PC-3 (cell line): ENCODE measurements around the gene ZNF462. TPM values are rescaled to one million over a fixed set of nuclear protein-coding genes. Genes with fewer than 3 reads are reported as not detected.

Experiments used
- ATAC-seq: fragments of 200-7000 bp; cut with Tn5 transposase; 2 replicates; pipeline ENCODE4 v1.9.1; 2020; ENCODE audit warnings: mild to moderate bottlenecking, moderate library complexity
- BruUV-seq: library from RNA; stranded (reverse); fragments of 400-500 nt; replicated peaks from 2 replicates; lab custom pipeline; 2021; lab: Mats Ljungman, UMichigan
- CTCF ChIA-PET: fragments of 300-600 bp; sonication (Branson Sonifier 250); formaldehyde crosslinking; loops from one replicate; lab custom pipeline; 2022; ENCODE audit warnings: antibody characterized with exemption; lab: Charles Lee
- POLR2A ChIA-PET: fragments of 300-600 bp; sonication (Branson Sonifier 250); formaldehyde crosslinking; loops from one replicate; lab custom pipeline; 2022; ENCODE audit warnings: antibody characterized with exemption; ENCODE audit not compliant: unreplicated experiment; lab: Charles Lee
- DNase-seq: peaks from one replicate; pipeline ENCODE4 v3.0.0-alpha.2; 2015
- H2AFZ ChIP-seq: fragments of 300-600 bp; sonication (generic); 2 replicates; pipeline ENCODE4 v1.6.0; 2016; ENCODE audit warnings: antibody characterized with exemption, low read length
- H3F3A ChIP-seq: fragments of 300-600 bp; sonication (generic); one replicate; pipeline ENCODE4 v1.6.0; 2017; ENCODE audit warnings: antibody characterized with exemption, low read length, control low read depth, mild to moderate bottlenecking; ENCODE audit not compliant: unreplicated experiment
- H3K27ac ChIP-seq: fragments of 300-600 bp; sonication (generic); 2 replicates; pipeline ENCODE4 v1.5.1; 2016; ENCODE audit warnings: mild to moderate bottlenecking, low read length
- H3K27me3 ChIP-seq: fragments of 300-600 bp; sonication (generic); 2 replicates; pipeline ENCODE4 v1.6.1; 2016; ENCODE audit warnings: low read length, mixed read lengths
- H3K36me3 ChIP-seq: fragments of 300-600 bp; sonication (generic); 2 replicates; pipeline ENCODE4 v1.6.1; 2016; ENCODE audit warnings: low read depth, mixed run types, low read length, mixed read lengths
- H3K4me1 ChIP-seq: fragments of 300-600 bp; sonication (generic); 2 replicates; pipeline ENCODE4 v1.5.1; 2016; ENCODE audit warnings: low read length; ENCODE audit not compliant: insufficient read depth
- H3K4me2 ChIP-seq: fragments of 300-600 bp; sonication (generic); 2 replicates; pipeline ENCODE4 v1.6.0; 2016; ENCODE audit warnings: low read length
- H3K4me3 ChIP-seq: fragments of 300-600 bp; sonication (generic); 2 replicates; pipeline ENCODE4 v1.5.1; 2016; ENCODE audit warnings: mild to moderate bottlenecking, low read length, mixed read lengths
- H3K79me2 ChIP-seq: fragments of 300-600 bp; sonication (generic); 2 replicates; pipeline ENCODE4 v1.6.1; 2017; ENCODE audit warnings: low read length, mixed read lengths
- H3K9ac ChIP-seq: fragments of 300-600 bp; sonication (generic); 2 replicates; pipeline ENCODE4 v1.6.0; 2016; ENCODE audit warnings: mild to moderate bottlenecking, low read length
- H3K9me2 ChIP-seq: fragments of 300-600 bp; sonication (generic); replicated peaks from 2 replicates; pipeline ENCODE4 v1.6.1; 2016; ENCODE audit warnings: mixed run types, low read length, mixed read lengths
- H3K9me3 ChIP-seq: fragments of 300-600 bp; sonication (generic); 2 replicates; pipeline ENCODE4 v1.6.1; 2016; ENCODE audit warnings: low read length, mixed read lengths
- H4K20me1 ChIP-seq: fragments of 300-600 bp; sonication (generic); 2 replicates; pipeline ENCODE4 v1.6.1; 2016; ENCODE audit warnings: low read length, mixed read lengths
- EZH2 ChIP-seq: fragments of 300-600 bp; sonication (generic); IDR thresholded peaks from one replicate; pipeline ENCODE4 v1.6.1; 2017; ENCODE audit warnings: antibody characterized with exemption, mild to moderate bottlenecking, low read length; ENCODE audit not compliant: unreplicated experiment
- EZH2phosphoT487 ChIP-seq: fragments of 300-600 bp; sonication (generic); IDR thresholded peaks from 2 replicates; pipeline ENCODE4 v1.6.1; 2018; ENCODE audit warnings: mild to moderate bottlenecking, antibody characterized with exemption, low read length, borderline replicate concordance
- intact Hi-C: fragments of 100-400 bp; cut with micrococcal nuclease; formaldehyde crosslinking; loops from 2 replicates; pipeline ENCODE4 v1.9.0; 2023
- total RNA-seq: library from RNA; depleted of rRNA; stranded (reverse); fragments of >200 nt; gene quantifications from 2 replicates; pipeline ENCODE4 v1.2.3, GENCODE V29; 2014
- TF ChIP-seq, protein P1 (sequence below): fragments of 300-600 bp; sonication (generic); conservative IDR thresholded peaks from 2 replicates; pipeline ENCODE4 v1.5.1; 2017; ENCODE audit warnings: antibody characterized with exemption, low read depth, mild to moderate bottlenecking, low read length

The ZNF462 gene
- total RNA-seq, 1 experiment from 2014 or later, result 21.2 TPM

DNA sequence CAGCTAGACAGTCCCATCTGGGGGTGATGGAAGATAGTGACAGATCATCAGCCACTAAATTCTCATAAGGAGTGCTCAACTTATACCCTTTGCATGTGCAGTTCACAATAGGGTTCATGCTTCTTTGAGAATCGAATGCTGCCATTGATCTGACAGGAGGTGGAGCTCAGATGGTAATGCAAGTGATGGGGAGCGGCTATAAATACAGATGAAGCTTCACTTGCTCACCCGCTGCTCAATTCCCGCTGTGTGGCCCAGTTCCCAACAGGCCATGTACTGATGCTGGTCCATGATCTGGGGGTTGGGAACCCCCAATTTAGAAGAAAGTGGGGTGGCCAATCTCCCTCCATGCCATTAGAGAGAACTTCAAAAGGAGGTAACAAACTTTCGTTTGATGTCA is 44.9 kb upstream of the ZNF462 start:
- H3K27me3 ChIP-seq, result no peaks in the 10 kb centered on the region

DNA sequence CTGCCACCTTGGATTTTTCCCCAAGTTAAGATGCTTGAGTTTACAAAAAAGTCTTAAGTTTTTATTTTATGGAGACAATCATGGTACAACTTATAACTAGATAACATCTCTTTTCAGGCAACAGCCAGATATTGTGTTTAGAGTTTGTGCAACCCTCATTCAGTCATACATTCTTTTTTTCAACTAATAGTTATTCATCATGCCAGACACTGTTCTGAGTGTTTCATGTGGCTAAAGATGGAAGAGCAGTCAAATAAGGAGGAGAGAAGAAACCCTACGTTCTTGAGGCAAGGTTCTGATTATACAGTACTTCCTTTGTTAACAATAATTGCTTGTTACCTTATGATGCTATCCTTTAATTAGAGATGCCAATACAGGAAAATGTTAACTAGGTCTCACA is 42.1 kb upstream of the ZNF462 start:
- Histone ChIP-seq H4K20me1 (no peaks in the 10 kb centered on the region), H3K9me2 (no peaks in the 10 kb centered on the region), H3F3A (no peaks in the 10 kb centered on the region), H3K27me3 (no peaks in the 10 kb centered on the region), H3K4me2 (no peak overlapping the region), H3K4me3 (no peak overlapping the region), H3K27ac (no peak overlapping the region), H3K4me1 (no peaks in the 10 kb centered on the region), H3K9ac (no peak overlapping the region), H2AFZ (no peak overlapping the region), H3K79me2 (no peaks in the 10 kb centered on the region), H3K36me3 (no peaks in the 10 kb centered on the region), H3K9me3 (no peaks in the 10 kb centered on the region)
- POLR2A ChIA-PET, result no interaction called here
- TF ChIP-seq EZH2phosphoT487 (no peak), EZH2 (no peak)
- TF ChIP-seq, protein P1, sequence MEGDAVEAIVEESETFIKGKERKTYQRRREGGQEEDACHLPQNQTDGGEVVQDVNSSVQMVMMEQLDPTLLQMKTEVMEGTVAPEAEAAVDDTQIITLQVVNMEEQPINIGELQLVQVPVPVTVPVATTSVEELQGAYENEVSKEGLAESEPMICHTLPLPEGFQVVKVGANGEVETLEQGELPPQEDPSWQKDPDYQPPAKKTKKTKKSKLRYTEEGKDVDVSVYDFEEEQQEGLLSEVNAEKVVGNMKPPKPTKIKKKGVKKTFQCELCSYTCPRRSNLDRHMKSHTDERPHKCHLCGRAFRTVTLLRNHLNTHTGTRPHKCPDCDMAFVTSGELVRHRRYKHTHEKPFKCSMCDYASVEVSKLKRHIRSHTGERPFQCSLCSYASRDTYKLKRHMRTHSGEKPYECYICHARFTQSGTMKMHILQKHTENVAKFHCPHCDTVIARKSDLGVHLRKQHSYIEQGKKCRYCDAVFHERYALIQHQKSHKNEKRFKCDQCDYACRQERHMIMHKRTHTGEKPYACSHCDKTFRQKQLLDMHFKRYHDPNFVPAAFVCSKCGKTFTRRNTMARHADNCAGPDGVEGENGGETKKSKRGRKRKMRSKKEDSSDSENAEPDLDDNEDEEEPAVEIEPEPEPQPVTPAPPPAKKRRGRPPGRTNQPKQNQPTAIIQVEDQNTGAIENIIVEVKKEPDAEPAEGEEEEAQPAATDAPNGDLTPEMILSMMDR, result no peak
- no TSS peak for BruUV-seq
- no peak for DNase-seq
- intact Hi-C loops, result no loop called here
- ATAC-seq, result no peak
- CTCF ChIA-PET, result no interaction called here

More for the DNA sequence above, 44.9 kb upstream of the ZNF462 start:
- CTCF ChIA-PET, result no interaction called here
- TF ChIP-seq, protein P1, result no peak
- no peak for TF ChIP-seq EZH2phosphoT487
- no peaks in the 10 kb centered on the region for H3K79me2 ChIP-seq
- no peak overlapping the region for H2AFZ ChIP-seq
- H3K4me3 ChIP-seq, result no peak overlapping the region
- no peaks in the 10 kb centered on the region for H4K20me1 ChIP-seq
- no TSS peak for BruUV-seq
- no peaks in the 10 kb centered on the region for H3K9me2 ChIP-seq
- DNase-seq, result no peak
- intact Hi-C loops, result no loop called here
- no peak overlapping the region for H3K27ac ChIP-seq
- H3K36me3 ChIP-seq, result no peaks in the 10 kb centered on the region
- ATAC-seq, result no peak
- H3K4me2 ChIP-seq, result no peak overlapping the region
- POLR2A ChIA-PET, result no interaction called here
- H3K9ac ChIP-seq, result no peak overlapping the region
- H3K4me1 ChIP-seq, result no peaks in the 10 kb centered on the region
- H3F3A ChIP-seq, result no peaks in the 10 kb centered on the region
- no peaks in the 10 kb centered on the region for H3K9me3 ChIP-seq

DNA sequence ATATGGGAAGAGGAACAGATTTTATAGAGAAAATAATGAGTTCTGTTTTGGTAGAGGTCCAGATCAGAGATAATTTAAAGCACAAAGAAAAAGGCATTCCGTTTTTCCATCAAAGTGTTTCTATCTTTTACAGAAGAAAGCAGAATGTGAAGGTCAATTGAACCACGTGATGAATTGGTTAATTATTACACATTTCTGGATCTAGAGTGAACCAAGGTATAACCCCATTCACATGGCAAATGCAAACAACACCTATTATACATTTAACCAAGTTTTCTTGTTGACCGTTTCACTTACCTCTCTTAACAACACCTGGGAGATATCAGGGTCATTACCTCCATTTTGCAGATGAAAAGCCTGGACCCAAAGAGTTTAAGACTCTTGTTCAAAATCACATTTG is 34.9 kb upstream of the ZNF462 start:
- ChIA-PET CTCF (no interaction called here), POLR2A (no interaction called here)
- H3K79me2 ChIP-seq, result no peaks in the 10 kb centered on the region
- intact Hi-C loops, result no loop called here
- no peaks in the 10 kb centered on the region for H3K9me3 ChIP-seq
- H3K27me3 ChIP-seq, result no peaks in the 10 kb centered on the region
- no peaks in the 10 kb centered on the region for H3K4me1 ChIP-seq
- no peaks in the 10 kb centered on the region for H3F3A ChIP-seq
- H2AFZ ChIP-seq, result no peak overlapping the region
- no peaks in the 10 kb centered on the region for H3K9me2 ChIP-seq
- TF ChIP-seq EZH2phosphoT487, result no peak
- no peak for TF ChIP-seq EZH2
- TF ChIP-seq, protein P1, result no peak
- DNase-seq, result no peak
- H3K9ac ChIP-seq, result no peak overlapping the region
- BruUV-seq, result no TSS peak
- H3K4me3 ChIP-seq, result no peak overlapping the region
- no peaks in the 10 kb centered on the region for H4K20me1 ChIP-seq
- no peak for ATAC-seq
- no peak overlapping the region for H3K27ac ChIP-seq
- no peaks in the 10 kb centered on the region for H3K36me3 ChIP-seq
- H3K4me2 ChIP-seq, result no peak overlapping the region
